Muscle of arm (tissue), 14 donors: ENCODE results near the gene KCNK3. TPM values are rescaled to one million over a fixed set of nuclear protein-coding genes. Genes with fewer than 3 reads are reported as not detected.
A peak's percentile ranks its signal among the peaks of the same experiment; 100 is the strongest.
"Not testable (repeated sequence)": the region's sequence is repeated elsewhere in the genome, so short reads cannot be mapped to it uniquely, and the experiment has no call there.

Source experiments
- DNase-seq: peaks from one replicate; pipeline ENCODE4 v3.0.0-alpha.2; 2013
- long read RNA-seq, 11 donors: transcript quantifications; one replicate each; lab custom pipeline, GENCODE V29; 2026
- polyA plus RNA-seq, 12 donors: library from polyadenylated mRNA; unstranded; fragments of 120-200 nt; gene quantifications; one replicate each; pipeline ENCODE4 v1.2.1, GENCODE V29; 2013; ENCODE audit not compliant: insufficient read length in 12 of 12

Gene KCNK3
- polyA plus RNA-seq: 1 to 10 TPM in 4 of 12 donors, under 1 TPM in 7, not detected in 1; 0.48 to 5.8 (median 0.92) TPM
- long read RNA-seq, donor 1, full-length matches to known transcripts: 5 of 5 reads
- long read RNA-seq, donor 1, partial matches to known transcripts: 0 of 5 reads
- long read RNA-seq, donor 1, other reads (novel, unspliced or antisense): 0 of 5 reads
- long read RNA-seq, donor 2, full-length matches to known transcripts: 3 of 3 reads
- long read RNA-seq, donor 2, partial matches to known transcripts: 0 of 3 reads
- long read RNA-seq, donor 2, other reads (novel, unspliced or antisense): 0 of 3 reads
- long read RNA-seq, donor 3: 0 reads
- long read RNA-seq, donor 4, full-length matches to known transcripts: 1 of 1 reads
- long read RNA-seq, donor 4, partial matches to known transcripts: 0 of 1 reads
- long read RNA-seq, donor 4, other reads (novel, unspliced or antisense): 0 of 1 reads
- long read RNA-seq, donor 5, full-length matches to known transcripts: 2 of 2 reads
- long read RNA-seq, donor 5, partial matches to known transcripts: 0 of 2 reads
- long read RNA-seq, donor 5, other reads (novel, unspliced or antisense): 0 of 2 reads
- long read RNA-seq, donor 6, full-length matches to known transcripts: 1 of 1 reads
- long read RNA-seq, donor 6, partial matches to known transcripts: 0 of 1 reads
- long read RNA-seq, donor 6, other reads (novel, unspliced or antisense): 0 of 1 reads
- long read RNA-seq, donor 7, full-length matches to known transcripts: 1 of 1 reads
- long read RNA-seq, donor 7, partial matches to known transcripts: 0 of 1 reads
- long read RNA-seq, donor 7, other reads (novel, unspliced or antisense): 0 of 1 reads
- long read RNA-seq, donor 8, full-length matches to known transcripts: 1 of 1 reads
- long read RNA-seq, donor 8, partial matches to known transcripts: 0 of 1 reads
- long read RNA-seq, donor 8, other reads (novel, unspliced or antisense): 0 of 1 reads
- long read RNA-seq, donor 9: 0 reads
- long read RNA-seq, donor 10: 0 reads
- long read RNA-seq, donor 11, full-length matches to known transcripts: 2 of 2 reads
- long read RNA-seq, donor 11, partial matches to known transcripts: 0 of 2 reads
- long read RNA-seq, donor 11, other reads (novel, unspliced or antisense): 0 of 2 reads

DNA sequence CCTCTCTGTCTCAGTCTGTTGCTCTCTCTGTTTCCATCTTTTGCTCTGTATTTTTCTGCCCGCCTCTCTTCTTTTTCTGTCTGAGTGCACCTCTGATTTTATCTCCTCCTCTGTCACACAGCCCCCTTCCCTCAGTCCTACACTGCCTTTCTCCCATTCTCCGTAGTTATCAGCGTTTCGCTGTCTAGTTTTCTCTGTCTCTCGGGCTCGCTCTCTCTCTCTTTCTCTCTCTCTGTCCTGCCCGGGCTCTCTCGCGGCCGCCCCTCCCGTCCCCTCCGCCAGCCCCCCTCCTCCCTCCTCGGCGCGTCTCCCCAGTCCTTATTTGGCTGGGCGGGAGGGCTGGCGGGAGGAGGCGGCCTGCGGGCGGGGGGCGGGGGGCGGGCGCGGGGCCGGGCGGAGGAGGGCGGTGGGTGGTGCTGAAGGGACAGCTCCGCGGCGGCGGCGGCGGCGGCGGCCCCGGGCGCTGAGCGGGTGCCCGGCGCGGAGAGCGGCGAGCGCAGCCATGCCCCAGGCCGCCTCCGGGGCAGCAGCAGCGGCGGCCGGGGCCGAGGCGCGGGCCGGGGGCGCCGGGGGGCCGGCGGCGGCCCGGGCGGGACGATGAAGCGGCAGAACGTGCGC lies at the start of gene KCNK3:
KCNK3 (plus strand) TSS at position 444 of the 618 bp plus-strand sequence; CDS start at position 598, 154 bp downstream.
- DNase-seq: peak; percentile 32

DNA sequence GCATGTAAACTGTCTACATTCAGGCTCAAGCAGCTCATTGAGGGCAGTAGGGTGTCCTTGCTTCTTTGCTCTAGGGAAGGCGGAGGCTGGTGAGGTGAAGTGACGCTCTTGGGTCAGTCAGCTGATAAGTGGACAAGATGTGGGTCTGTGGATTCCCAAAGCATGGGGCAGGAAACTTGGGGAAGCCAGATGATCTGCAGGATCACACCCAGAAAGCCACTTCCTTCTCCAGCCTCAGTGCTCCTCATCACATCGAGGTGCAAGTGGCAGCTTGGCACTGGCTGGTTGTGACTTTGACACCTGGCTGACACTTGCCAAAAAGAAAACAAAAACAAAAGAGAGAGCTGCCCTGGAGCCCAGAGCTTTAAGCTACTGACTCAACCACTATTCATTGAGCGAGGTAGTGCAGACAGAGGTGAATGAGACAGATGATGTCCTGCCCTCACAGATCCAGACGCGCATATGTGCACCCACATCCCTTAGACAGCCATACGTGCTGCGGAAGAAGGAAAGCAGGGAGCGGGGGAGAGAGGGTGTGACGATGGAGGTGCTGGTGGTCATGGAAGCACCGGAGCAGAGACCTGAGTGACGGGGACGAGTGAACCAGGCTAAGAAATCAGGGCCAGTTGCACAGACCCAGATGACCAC lies 48.2 kb upstream of the KCNK3 start:
- no peak for DNase-seq

DNA sequence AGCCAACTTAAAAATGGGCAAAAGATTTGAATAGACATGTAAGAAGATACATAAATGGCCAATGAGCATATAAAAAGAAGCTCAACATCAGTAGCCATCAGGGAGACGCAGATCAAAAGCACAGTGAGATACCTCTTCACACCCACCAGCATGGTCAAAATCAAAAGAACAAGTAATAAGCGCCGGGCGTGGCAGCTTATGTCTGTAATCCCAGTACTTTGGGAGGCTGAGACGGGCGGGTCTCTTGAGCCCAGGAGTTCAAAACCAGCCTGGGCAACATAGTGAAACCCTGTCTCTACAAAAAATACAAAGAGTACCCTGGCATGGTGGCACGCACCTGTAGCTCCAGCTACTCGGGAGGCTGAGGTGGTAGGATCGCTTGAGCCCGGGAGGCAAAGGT lies 46.8 kb upstream of the KCNK3 start:
- DNase-seq: no peak

DNA sequence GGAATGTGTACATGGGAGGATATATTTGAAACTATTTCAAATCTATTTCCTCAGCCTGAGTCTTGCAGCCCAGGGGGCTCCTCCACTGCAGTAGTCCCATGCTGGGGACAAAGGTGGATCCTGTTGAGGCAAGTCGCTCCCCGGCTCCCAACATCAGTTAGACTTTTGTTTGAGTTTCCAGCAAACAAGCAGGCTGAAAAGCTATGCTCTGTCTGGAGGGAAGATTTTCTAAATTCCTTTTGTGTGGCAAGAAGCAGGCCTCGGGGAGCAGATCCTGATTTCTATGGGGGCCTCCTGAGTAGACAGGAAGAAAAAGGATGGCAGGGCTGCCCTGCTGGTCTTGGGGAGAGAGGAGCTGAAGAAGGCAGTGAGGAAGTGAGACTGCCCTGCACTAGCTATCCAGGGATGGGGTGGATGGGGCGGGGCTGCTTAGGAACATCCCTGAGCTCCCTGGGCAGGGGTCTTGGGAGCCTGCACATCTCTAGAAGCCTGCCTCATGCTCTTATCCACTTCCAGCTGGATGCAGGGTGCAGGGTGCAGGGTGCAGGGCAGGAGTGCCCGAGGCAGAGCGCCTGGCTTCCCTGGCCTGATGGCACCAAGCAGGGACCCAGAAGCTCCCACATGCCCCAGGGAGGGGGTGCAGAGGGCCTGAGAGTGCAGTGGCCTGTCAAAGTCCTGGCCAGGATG lies 45.4 kb upstream of the KCNK3 start:
- DNase-seq: no peak

DNA sequence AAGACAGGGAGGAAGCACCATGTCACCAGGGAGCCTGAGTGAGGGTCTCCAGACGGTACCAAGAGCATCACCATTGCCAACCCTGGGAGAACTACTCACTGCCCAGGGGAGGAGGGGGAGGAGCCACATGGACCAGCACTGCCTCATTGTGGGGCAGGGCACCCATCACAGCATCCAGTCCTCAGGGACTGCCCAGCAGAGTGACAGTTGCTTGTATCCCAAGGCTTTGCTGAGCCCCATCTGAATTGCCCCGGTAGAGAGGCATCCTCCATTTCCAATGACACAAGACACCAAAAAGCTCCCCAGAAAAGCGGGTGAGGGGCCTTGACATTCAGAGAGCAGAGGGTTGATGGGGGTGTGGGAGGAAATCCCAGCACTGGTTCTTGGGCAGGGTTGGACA lies 44.5 kb upstream of the KCNK3 start:
- DNase-seq: no peak

DNA sequence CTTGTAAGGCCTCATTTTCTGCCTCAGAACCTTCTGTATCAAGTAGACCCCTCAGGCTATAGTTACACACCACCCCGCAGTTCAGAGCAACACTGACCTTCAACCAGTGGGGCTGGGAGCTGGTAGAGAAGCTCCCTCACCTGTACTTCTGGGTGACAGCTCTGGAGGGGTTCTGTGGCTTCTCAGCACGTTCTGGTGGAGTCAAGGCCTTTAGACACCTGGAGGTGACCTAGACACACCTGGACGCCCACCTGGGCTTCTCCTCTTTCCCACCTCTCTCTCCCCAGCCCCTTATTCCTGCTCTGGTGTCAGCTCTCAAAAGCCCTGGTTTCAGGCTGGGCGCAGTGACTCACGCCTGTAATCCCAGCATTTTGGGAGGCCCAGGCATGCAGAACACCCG lies 44.0 kb upstream of the KCNK3 start:
- DNase-seq: no peak

DNA sequence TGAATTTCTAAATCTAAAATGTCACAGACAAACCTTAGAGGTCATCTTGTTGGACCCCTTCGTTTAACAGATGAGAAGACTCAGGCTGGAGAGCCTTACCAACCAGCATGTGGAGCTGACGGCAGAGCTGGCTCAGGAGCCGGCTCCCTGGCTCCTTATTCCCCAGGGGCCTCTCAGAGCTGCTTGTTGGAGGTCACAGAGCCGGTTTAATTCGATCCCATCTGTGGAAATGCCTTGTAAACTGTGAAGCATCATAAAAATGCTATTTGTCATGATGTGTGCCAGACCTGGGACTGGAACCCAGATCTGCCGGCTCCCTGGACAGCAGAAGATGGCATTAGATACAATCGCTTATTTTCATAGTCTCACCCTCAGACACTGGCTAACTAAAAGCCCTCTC lies 43.2 kb upstream of the KCNK3 start:
- DNase-seq: no peak

DNA sequence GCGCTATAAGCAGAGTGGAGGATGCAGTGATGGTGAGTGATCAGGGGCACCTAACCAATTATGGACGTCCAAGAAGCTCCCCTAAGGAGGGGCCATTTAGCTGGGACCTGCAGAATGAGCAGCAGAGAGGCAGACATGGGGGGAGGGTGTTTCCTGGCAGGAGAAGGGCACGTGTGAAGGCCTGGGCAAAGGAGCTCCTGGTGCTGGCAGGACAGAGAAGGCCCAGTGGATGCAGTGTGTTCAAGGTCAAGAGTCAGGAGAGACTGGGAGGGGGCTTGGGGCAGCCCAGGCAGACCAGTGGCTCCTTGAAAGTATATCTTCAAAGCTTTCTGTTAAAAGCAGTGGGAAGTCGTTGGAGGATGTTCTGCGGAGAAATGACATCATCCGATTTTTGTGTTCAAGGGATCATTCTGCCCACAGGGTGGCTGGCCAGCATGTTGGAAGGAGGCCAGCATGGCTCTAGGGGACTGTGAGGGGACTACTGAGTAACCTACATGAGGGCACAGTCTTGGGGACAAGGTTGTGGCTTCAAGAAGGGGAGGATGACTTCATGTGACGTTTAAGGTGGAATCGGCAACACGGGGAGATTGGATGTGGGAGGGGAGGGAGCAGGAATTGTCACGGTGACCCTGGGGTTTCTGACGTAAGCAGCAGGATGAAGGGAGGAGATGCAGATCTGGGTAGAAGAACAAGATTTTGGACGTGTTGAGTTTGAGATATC lies 42.4 kb upstream of the KCNK3 start:
- no peak for DNase-seq

DNA sequence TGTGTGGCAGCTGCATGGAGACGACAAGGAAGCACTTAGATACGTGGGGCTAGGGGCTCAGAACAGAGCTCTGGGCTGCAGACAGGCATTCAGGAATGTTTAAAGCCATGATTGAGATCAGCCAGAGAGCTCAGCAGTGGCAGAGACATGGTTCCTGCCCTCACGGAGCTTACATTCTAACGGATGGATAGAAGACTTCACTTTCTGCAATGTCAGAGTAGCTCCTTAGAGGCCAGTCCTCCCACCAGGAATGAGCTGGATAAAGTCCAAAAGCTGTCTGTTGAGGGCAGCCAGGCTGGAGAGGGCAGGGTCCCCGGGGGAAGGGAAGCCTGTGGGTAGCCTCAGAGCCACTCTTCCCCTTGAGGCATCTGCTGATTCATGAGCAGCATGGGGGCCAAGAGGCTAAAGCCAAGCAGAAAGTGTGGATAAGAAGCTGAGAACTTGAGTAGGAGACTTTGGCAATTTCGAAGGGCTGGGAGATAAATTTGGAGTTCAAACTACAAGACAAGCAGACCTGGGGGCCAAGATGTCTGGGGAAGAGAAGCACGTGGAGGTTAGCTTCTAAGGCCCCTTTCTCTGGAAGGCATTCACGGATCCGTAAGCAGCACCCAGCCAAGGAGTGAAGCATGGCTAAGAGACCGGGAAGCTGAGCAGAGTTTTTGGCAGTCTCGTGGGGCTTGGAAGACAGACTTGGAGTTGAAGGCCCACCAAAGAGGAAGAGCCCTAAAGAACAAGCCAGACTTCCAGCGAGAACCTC lies 41.6 kb upstream of the KCNK3 start:
- no peak for DNase-seq

DNA sequence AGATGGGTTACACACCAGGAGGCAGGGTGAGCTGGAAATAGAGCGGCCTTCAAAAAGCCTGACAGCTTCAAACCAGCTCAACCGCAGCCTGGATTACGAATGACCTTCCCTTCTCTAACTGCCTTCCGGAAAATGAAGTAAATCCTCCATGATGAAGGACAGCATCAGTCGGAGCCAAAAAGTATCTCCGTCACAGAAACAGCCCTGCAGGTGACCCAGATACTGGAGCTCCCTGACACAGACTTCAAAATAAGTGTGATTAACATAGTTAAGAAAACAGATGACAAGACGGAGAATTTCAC lies 41.1 kb upstream of the KCNK3 start:
- peak; percentile 9 for DNase-seq

DNA sequence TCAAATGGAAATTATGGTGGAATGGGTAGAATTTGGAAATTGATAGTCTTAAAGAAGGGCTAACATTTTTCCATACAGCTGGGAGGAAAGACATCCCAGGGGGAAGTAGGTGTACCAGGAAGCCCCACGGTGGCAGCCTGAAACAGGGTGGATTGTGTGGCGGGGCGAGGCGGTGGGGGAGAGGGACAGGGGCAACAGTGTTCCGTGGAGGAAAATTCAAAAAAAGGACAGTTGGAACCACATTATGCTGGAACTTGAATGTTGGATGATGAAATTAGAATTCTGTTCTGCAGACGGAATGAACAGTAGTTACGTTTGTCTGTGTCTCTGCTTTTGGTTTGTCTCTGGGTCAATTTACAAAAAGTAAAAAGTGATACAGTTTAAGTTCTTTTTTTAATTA lies 40.7 kb upstream of the KCNK3 start:
- peak; percentile 15 for DNase-seq

DNA sequence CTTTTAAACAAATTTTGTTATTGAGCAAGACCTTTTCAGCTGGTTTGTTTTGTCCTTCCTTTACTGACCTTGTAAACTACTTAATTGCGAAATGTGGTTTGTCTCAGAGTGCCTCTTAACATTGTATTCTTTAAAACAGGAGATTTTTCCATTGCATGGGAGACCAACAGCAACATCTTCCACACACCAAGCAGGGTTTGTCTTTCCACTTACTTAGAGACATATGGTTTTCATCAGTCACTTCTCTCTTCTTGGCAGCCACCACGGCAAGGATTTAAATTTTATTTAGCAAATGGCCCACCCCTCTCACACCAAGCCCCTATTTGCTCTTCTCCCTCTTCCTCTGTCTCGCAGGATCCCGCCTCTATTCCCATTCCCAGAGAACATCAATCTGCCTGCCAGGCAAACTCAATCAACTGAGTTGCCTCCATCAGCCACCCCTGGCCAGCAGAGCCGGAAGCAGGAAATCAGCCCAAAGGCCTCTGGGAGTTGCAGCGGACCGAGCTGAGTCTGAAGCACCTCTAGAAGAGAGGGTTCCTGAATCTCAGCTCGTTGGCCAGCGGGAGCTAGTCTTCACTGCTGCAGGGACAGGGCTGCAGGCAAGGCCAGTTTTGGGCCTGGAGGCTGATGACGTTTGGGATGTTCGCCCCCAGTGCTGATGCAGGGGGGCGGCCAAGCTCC lies 40.0 kb upstream of the KCNK3 start:
- DNase-seq: peak; percentile 81

DNA sequence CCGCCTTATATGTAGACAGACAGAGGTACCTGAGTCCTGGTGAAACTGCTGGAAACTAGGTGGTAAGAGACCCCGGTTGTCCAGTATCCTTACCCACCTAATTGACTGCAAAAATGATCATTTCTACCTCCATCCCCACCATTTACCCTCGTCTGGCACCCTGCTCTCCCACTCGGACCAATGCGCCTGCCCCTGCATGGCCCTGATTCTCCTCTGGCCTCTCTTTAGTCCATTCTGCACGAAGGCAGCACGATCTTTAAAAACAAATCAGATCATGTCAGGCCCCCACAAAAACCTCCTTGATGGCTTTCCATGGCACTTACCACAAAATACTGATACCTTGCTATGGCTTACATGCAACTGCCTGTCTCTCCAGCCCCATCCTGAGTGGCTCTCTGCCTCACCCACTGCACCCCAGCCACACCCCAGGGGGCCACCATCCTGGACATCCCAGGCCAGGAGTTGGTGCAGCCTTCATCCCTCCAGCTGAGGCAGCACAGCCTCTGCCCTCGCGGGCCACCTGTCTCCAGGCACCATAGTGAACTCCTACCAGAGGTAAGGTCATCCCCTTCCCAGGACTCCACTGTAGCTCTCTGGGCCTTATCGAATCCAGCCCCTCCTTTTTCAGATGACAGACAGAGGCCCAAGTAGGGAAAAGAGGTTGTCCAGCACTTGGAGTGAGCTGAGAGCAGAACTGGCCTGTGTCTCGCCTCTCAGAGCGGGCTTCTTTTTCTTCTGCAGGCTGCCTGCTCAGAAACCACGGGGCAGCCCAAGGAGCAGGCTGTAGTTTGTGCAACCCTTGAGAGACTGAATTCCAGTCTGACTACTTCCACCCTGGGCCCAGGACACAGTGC lies 39.1 kb upstream of the KCNK3 start:
- no peak for DNase-seq

DNA sequence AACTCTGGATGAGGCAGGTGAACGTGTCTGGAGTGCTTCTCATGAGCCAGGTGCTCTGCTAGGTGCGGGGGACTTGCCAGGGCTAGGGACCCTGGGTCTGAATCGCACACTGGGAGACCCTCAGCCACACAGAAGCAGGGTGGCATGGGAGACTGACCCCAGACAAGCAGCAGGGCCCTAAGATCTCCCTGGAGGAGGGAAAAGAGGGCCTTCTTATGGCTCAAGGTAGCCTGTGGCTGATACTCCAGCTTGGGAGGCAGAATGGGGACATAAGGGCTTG lies 38.5 kb upstream of the KCNK3 start:
- DNase-seq: no peak

DNA sequence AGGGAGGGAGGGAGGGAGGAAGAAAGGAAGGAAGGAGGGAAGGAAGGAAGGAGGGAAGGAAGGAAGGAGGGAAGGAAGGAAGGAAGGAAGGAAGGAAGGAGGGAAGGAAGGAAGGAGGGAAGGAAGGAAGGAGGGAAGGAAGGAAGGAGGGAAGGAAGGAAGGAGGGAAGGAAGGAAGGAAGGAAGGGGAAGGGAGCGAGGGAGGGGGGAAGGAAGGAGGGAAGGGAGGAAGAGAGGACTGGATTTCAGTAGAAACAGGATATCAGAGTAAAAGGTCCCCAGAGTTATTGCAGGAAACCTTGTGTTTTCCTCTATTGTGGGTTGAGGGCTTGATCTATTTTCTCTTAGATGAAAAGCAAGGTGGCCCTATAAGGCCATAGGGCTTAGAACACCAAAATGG lies 37.4 kb upstream of the KCNK3 start:
- DNase-seq: not testable (repeated sequence)

DNA sequence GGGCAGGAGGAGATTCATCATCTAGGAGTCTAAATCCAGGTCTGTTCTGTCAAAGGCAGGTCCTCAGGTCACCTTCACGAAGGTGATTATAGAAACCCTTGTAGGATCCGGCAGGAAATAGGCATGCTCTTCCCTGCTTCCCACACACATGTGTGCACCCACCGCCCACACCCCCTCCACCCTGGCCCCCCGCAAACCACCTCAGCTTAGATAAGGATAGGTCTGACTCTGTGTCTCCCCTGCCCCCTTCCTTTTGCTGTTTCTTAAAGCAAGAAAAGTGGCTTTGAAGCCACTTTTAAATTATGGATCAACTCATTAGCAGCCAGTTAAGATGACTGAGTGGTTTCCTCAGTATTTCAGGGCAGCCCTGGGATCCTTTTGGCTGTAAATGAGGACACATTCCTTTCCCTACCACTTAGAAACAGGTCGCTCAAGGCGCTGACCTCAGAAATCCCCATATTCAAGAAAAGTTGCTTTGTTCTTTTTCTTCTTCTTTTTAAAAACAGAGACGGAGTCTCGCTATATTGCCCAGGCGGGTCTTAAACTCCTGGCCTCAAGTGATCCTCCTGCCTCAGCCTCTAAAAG lies 36.8 kb upstream of the KCNK3 start:
- no peak for DNase-seq

DNA sequence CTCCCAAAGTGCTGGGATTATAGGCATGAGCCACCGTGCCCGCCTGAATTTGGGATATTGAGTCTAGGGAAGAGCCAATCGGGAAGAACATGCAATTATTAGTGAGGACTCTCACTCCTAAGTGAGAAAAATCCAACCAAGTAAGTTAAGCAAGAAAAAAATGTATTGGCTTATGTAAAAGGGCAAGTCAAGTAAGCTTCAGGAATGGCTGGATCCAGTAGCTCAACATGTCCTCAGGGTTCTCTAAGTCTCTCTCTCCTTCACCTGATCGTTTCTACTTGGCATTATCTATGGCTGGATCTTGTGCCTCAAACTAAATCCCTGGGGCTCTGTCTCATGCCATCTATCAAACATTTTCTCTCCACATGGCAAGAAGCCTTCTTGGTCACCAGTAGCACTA lies 35.3 kb upstream of the KCNK3 start:
- no peak for DNase-seq
